H1 (cell line): ENCODE results near the gene DENND4C. TPM values are rescaled to one million over a fixed set of nuclear protein-coding genes. Genes with fewer than 3 reads are reported as not detected.

ENCODE experiments used
- CTCF ChIA-PET: fragments of 300-600 bp; sonication (Branson Sonifier 250); formaldehyde crosslinking; loops from one replicate; lab custom pipeline; 2021; ENCODE audit not compliant: partially characterized antibody; lab: Charles Lee
- POLR2A ChIA-PET: fragments of 300-600 bp; sonication (Branson Sonifier 250); formaldehyde crosslinking; loops from one replicate; lab custom pipeline; 2021; ENCODE audit warnings: inconsistent platforms; ENCODE audit not compliant: partially characterized antibody; lab: Charles Lee
- DNase-seq, 2 experiments: peaks; one replicate each; pipeline versions ENCODE4 v3.0.0 to v3.0.0-alpha.2; 2010 to 2022; ENCODE audit warnings: low spot score in 2 of 2, low read depth in 1 of 2, mixed read lengths in 1 of 2
- FAIRE-seq: peaks from 2 replicates; lab custom pipeline; 2011; peaks lifted over from hg19 to GRCh38; lab: Jason Lieb, UNC
- H2AFZ ChIP-seq: 2 replicates; pipeline ENCODE4 v1.8.1; 2012; ENCODE audit warnings: low read length, inconsistent platforms
- H2AK5ac ChIP-seq: 2 replicates; pipeline ENCODE4 v1.6.1; 2013; ENCODE audit warnings: low read depth, low read length
- H2BK120ac ChIP-seq: replicated peaks from 2 replicates; pipeline ENCODE3; 2013; ENCODE audit warnings: low read depth, low read length, inconsistent platforms
- H2BK12ac ChIP-seq: 2 replicates; pipeline ENCODE4 v1.6.1; 2013; ENCODE audit warnings: low read depth, low read length
- H2BK15ac ChIP-seq: 2 replicates; pipeline ENCODE4 v1.6.1; 2013; ENCODE audit warnings: low read length
- H2BK20ac ChIP-seq: 2 replicates; pipeline ENCODE4 v1.6.1; 2013; ENCODE audit warnings: low read length
- H2BK5ac ChIP-seq: 2 replicates; pipeline ENCODE4 v1.6.1; 2013; ENCODE audit warnings: low read depth, low read length
- H3K14ac ChIP-seq: 2 replicates; pipeline ENCODE4 v1.6.1; 2013; ENCODE audit warnings: inconsistent platforms; ENCODE audit not compliant: insufficient read length
- H3K18ac ChIP-seq: 2 replicates; pipeline ENCODE4 v1.6.1; 2013; ENCODE audit warnings: low read length; ENCODE audit errors: extremely low read depth
- H3K23ac ChIP-seq: 2 replicates; pipeline ENCODE4 v1.6.1; 2013; ENCODE audit warnings: inconsistent platforms; ENCODE audit not compliant: insufficient read length
- H3K23me2 ChIP-seq: 2 replicates; pipeline ENCODE4 v1.6.1; 2013; ENCODE audit warnings: low read depth, low read length
- H3K27ac ChIP-seq: 2 replicates; pipeline ENCODE4 v1.6.1; 2011; ENCODE audit warnings: low read depth, low read length, inconsistent platforms
- H3K27me3 ChIP-seq, 4 experiments: replicated peaks in 1 of 4; 1 replicate in 1 of 4; 2 replicates in 3 of 4; pipeline versions ENCODE4 v1.6.1 to v1.8.1; 2011 to 2013; ENCODE audit warnings: low read length in 3 of 4, mild to moderate bottlenecking in 3 of 4, inconsistent platforms in 2 of 4, mixed read lengths in 2 of 4, moderate library complexity in 1 of 4; ENCODE audit not compliant: control insufficient read depth in 3 of 4, insufficient read depth in 3 of 4; ENCODE audit errors: extremely low read depth in 1 of 4
- H3K36me3 ChIP-seq, 4 experiments: 2 replicates each; pipeline versions ENCODE4 v1.6.1 to v1.8.1; 2011 to 2013; ENCODE audit warnings: mild to moderate bottlenecking in 4 of 4, low read length in 3 of 4, moderate library complexity in 2 of 4, control low read depth in 1 of 4, inconsistent platforms in 1 of 4; ENCODE audit not compliant: insufficient read depth in 4 of 4, control insufficient read depth in 2 of 4
- H3K4ac ChIP-seq: replicated peaks from 2 replicates; pipeline ENCODE3; 2013; ENCODE audit warnings: low read length, low read depth, mixed read lengths, inconsistent platforms; ENCODE audit not compliant: insufficient read length
- H3K4me1 ChIP-seq, 4 experiments: replicated peaks in 1 of 4; 1 replicate in 1 of 4; 2 replicates in 3 of 4; pipeline versions ENCODE4 v1.6.1 to v1.8.1; 2011 to 2013; ENCODE audit warnings: low read length in 3 of 4, inconsistent platforms in 2 of 4, mixed read lengths in 1 of 4; ENCODE audit not compliant: insufficient read depth in 4 of 4, control insufficient read depth in 3 of 4
- H3K4me2 ChIP-seq, 2 experiments: 2 replicates each; pipeline versions ENCODE4 v1.6.1 to v1.8.1; 2011 to 2013; ENCODE audit warnings: low read depth in 2 of 2, low read length in 2 of 2, control low read depth in 1 of 2, inconsistent platforms in 1 of 2, mild to moderate bottlenecking in 1 of 2; ENCODE audit not compliant: insufficient read depth in 1 of 2
- H3K4me3 ChIP-seq, 4 experiments: fragments of 200-600, 300-600 bp in 1 of 4; sonication (generic), shearing (Covaris generic), sonication (Bioruptor Twin) in 1 of 4; 2 replicates each; pipeline versions ENCODE4 v1.5.1 to v1.8.1; 2011 to 2016; ENCODE audit warnings: low read length in 4 of 4, low read depth in 3 of 4, control low read depth in 2 of 4, inconsistent platforms in 2 of 4, mild to moderate bottlenecking in 2 of 4, mixed read lengths in 1 of 4, moderate library complexity in 1 of 4; ENCODE audit not compliant: insufficient read depth in 2 of 4; ENCODE audit errors: extremely low read depth in 1 of 4
- H3K56ac ChIP-seq: replicated peaks from 2 replicates; pipeline ENCODE3; 2013; ENCODE audit warnings: low read depth, mild to moderate bottlenecking, mixed read lengths, low read length, inconsistent platforms; ENCODE audit not compliant: insufficient read length
- H3K79me1 ChIP-seq: 2 replicates; pipeline ENCODE4 v1.6.1; 2013; ENCODE audit warnings: low read depth, low read length, control low read depth
- H3K79me2 ChIP-seq, 2 experiments: 2 replicates each; pipeline versions ENCODE4 v1.6.1 to v1.8.1; 2012 to 2013; ENCODE audit warnings: low read length in 2 of 2, mild to moderate bottlenecking in 2 of 2, inconsistent platforms in 1 of 2; ENCODE audit not compliant: insufficient read depth in 2 of 2, control insufficient read depth in 1 of 2
- H3K9ac ChIP-seq, 4 experiments: replicated peaks in 1 of 4; 1 replicate in 1 of 4; 2 replicates in 3 of 4; pipeline versions ENCODE4 v1.6.1 to v1.8.1; 2011 to 2013; ENCODE audit warnings: low read depth in 3 of 4, low read length in 3 of 4, control low read depth in 2 of 4, mild to moderate bottlenecking in 2 of 4, moderate library complexity in 2 of 4, inconsistent platforms in 1 of 4; ENCODE audit errors: extremely low read depth in 1 of 4
- H3K9me3 ChIP-seq, 2 experiments: 2 replicates each; pipeline versions ENCODE4 v1.6.1 to v1.8.1; 2012 to 2013; ENCODE audit warnings: mild to moderate bottlenecking in 2 of 2, moderate library complexity in 2 of 2, control low read depth in 1 of 2, inconsistent platforms in 1 of 2, low read depth in 1 of 2, low read length in 1 of 2, mixed read lengths in 1 of 2; ENCODE audit not compliant: insufficient read depth in 2 of 2
- H4K20me1 ChIP-seq, 2 experiments: replicated peaks in 1 of 2; 2 replicates each; pipeline versions ENCODE3 to v1.8.1; 2011 to 2013; ENCODE audit warnings: inconsistent platforms in 2 of 2, low read length in 2 of 2, mild to moderate bottlenecking in 1 of 2; ENCODE audit not compliant: insufficient read depth in 2 of 2, control insufficient read depth in 1 of 2
- H4K5ac ChIP-seq: 2 replicates; pipeline ENCODE4 v1.6.1; 2013; ENCODE audit warnings: low read length, low read depth, mixed read lengths, inconsistent platforms; ENCODE audit not compliant: insufficient read length
- H4K8ac ChIP-seq: 2 replicates; pipeline ENCODE4 v1.8.0; 2013; ENCODE audit warnings: mild to moderate bottlenecking, moderate library complexity, low read length, inconsistent platforms; ENCODE audit not compliant: insufficient read depth; ENCODE audit errors: extremely low read depth
- H4K91ac ChIP-seq: replicated peaks from 2 replicates; pipeline ENCODE3; 2013; ENCODE audit warnings: low read length, mixed read lengths, inconsistent platforms; ENCODE audit not compliant: insufficient read length
- CBX5 ChIP-seq: fragments of 300-800, 300-1000 bp; sonication (generic); IDR thresholded peaks from 2 replicates; pipeline ENCODE4 v1.7.1; 2016; ENCODE audit warnings: antibody characterized with exemption, low read length, low read depth
- WGBS, 2 experiments: shearing (Covaris generic) in 1 of 2; methylation state at CpG; one replicate each; pipeline versions ENCODE4 v1.1.6 to v1.1.7; 2013 to 2015; ENCODE audit warnings: low lambda C conversion rate in 2 of 2, mixed read lengths in 2 of 2, inconsistent platforms in 1 of 2, low coverage in 1 of 2, missing lambda C conversion rate in 1 of 2; ENCODE audit not compliant: insufficient replicate concordance in 2 of 2, insufficient coverage in 1 of 2, insufficient read length in 1 of 2; ENCODE audit errors: extremely low coverage in 1 of 2, missing lambda C conversion rate in 1 of 2; 5-methylcytosine and 5-hydroxymethylcytosine counted together
- polyA plus RNA-seq, 7 experiments: library from polyadenylated mRNA; depleted of rRNA in 3 of 7; stranded (reverse) in 5 of 7; unstranded in 2 of 7; fragments of >200 nt in 5 of 7; fragments of 200-250 nt in 2 of 7; gene quantifications; 1 replicate in 5 of 7; 2 replicates in 1 of 7; 4 replicates in 1 of 7; pipeline versions ENCODE4 v1.2.1 to v1.2.3, GENCODE V29; 2011 to 2013; ENCODE audit warnings: missing spikeins in 2 of 7, mixed read lengths in 2 of 7
- total RNA-seq: library from RNA; stranded (reverse); fragmentation: NEBNext Ultra II Directional; extraction: Animal tissue kit (Norgen Biotek cat#: 25700); gene quantifications from 2 replicates; pipeline ENCODE4 v1.2.1, GENCODE V29; 2021

DENND4C gene
- total and polyA plus RNA-seq, 2 of the 8 experiments (the other 6 are each of a cell fraction or from before 2014, with no cell fraction given): 6.9 to 18.9 TPM

DNA sequence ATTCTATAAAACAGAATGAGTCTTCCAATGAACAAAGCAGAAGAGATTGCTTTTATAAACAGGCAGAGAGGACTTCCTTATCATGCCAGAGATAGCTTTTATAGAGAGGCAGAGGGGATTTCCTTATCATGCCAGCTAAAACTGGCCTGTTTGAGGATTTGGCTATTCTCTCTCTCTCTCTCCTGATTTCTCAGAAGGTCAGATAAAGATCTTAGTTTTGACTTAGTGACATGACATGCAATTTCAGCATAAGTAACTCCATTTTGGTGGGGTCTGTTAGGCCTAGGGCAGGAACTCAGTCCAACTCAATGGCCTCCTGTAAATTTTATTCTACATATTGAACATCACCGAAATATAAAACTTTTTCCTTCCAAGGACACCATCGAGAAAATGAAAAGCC is 31.5 kb upstream of the DENND4C start:
- H2BK5ac ChIP-seq: no peak overlapping the region
- CTCF ChIA-PET: interaction anchor here (1.9 kb wide), 1 partner anchor 25 kb away, joined by 4 read pairs; no protein-coding TSS in a partner anchor
- POLR2A ChIA-PET: no interaction called here
- TF ChIP-seq CBX5: no peak

More for the DNA sequence above, 31.5 kb upstream of the DENND4C start:
- Histone ChIP-seq H3K27ac (no peak overlapping the region), H3K79me1 (no peaks in the 10 kb centered on the region), H3K4me2 (no peak overlapping the region), H2AFZ (no peak overlapping the region), H4K20me1 (no peaks in the 10 kb centered on the region), H3K18ac (no peak overlapping the region), H3K4me3 (no peak overlapping the region), H3K4ac (no peak overlapping the region), H2BK15ac (no peak overlapping the region), H3K27me3 (no peaks in the 10 kb centered on the region), H3K56ac (no peak overlapping the region), H2BK12ac (no peak overlapping the region), H4K8ac (no peak overlapping the region), H4K91ac (no peak overlapping the region), H2BK20ac (no peak overlapping the region), H4K5ac (no peak overlapping the region), H3K9ac (no peak overlapping the region), H2BK120ac (no peak overlapping the region), H3K23ac (no peak overlapping the region), H3K23me2 (no peaks in the 10 kb centered on the region), H3K9me3 (no peaks in the 10 kb centered on the region), H3K36me3 (no peaks in the 10 kb centered on the region), H3K79me2 (no peaks in the 10 kb centered on the region), H2AK5ac (no peak overlapping the region), H3K4me1 (no peaks in the 10 kb centered on the region), H3K14ac (no peak overlapping the region)
- no peak for DNase-seq
- FAIRE-seq: no peak
- WGBS, 2 experiments: 85% methylated on average over 2 of the region's 2 CpGs; no CpG with 5 or more reads in 1 of the 2 experiments
